Breast epithelium (tissue), 4 donors: ENCODE data around the gene RAP1GAP2. TPM values are rescaled to one million over a fixed set of nuclear protein-coding genes. Genes with fewer than 3 reads are reported as not detected.

ENCODE experiments used
- DNase-seq, 2 donors: peaks; one replicate each; pipeline ENCODE4 v3.0.0-alpha.2; 2019; ENCODE audit warnings: low spot score in 2 of 2
- H3K27ac ChIP-seq, 2 donors: fragments of 200-600 bp; sonication (generic) in 1 of 2; one replicate each; pipeline ENCODE4 v1.5.1; 2016 to 2019; ENCODE audit warnings: mild to moderate bottlenecking in 1 of 2
- H3K27me3 ChIP-seq, 2 donors: fragments of 200-600 bp; sonication (generic) in 1 of 2; one replicate each; pipeline versions ENCODE4 v1.5.1 to v1.6.0; 2017 to 2019; ENCODE audit warnings: control low read depth in 1 of 2, mild to moderate bottlenecking in 1 of 2
- H3K36me3 ChIP-seq: fragments of 200-600 bp; one replicate; pipeline ENCODE4 v1.5.1; 2019
- H3K4me1 ChIP-seq, 2 donors: fragments of 200-600 bp; sonication (generic); one replicate each; pipeline ENCODE4 v1.5.1; 2016 to 2019; ENCODE audit warnings: control low read depth in 1 of 2
- H3K4me3 ChIP-seq, 3 donors: fragments of 200-600 bp; sonication (generic); 1 replicate in 2 of 3; 2 replicates in 1 of 3; pipeline ENCODE4 v1.5.1; 2016 to 2019; ENCODE audit warnings: mild to moderate bottlenecking in 3 of 3, moderate library complexity in 2 of 3
- H3K9me3 ChIP-seq, 2 donors: fragments of 200-600 bp; sonication (generic) in 1 of 2; one replicate each; pipeline ENCODE4 v1.5.1; 2016 to 2019; ENCODE audit warnings: control low read depth in 1 of 2
- POLR2A ChIP-seq: fragments of 450-650 bp; IDR thresholded peaks from one replicate; pipeline ENCODE4 v1.6.1; 2016; ENCODE audit warnings: antibody characterized with exemption, mild to moderate bottlenecking, moderate library complexity
- POLR2AphosphoS5 ChIP-seq, 3 donors: sonication (generic); formaldehyde crosslinking; IDR thresholded peaks; one replicate each; pipeline ENCODE4 v1.6.1; 2017; ENCODE audit warnings: antibody characterized with exemption in 3 of 3
- intact Hi-C: fragments of 100-400 bp; cut with DNase I; formaldehyde crosslinking; loops from one replicate; pipeline ENCODE4 v1.15.1; 2023; ENCODE audit warnings: low total_unique reads
- total RNA-seq, 3 donors: library from RNA; depleted of rRNA; stranded (reverse); fragments of >200 nt; gene quantifications; one replicate each; pipeline ENCODE4 v1.1.0, GENCODE V29; 2016
- TF ChIP-seq, protein P1 (sequence below), 3 donors: fragments of 450-650 bp; IDR thresholded peaks; one replicate each; pipeline ENCODE4 v1.5.1; 2016 to 2017; ENCODE audit warnings: antibody characterized with exemption in 3 of 3, mild to moderate bottlenecking in 3 of 3, moderate library complexity in 3 of 3

RAP1GAP2 gene
- total RNA-seq, 3 donors from 2014 or later, result 5.3 to 23.4 (median 10.8) TPM

DNA sequence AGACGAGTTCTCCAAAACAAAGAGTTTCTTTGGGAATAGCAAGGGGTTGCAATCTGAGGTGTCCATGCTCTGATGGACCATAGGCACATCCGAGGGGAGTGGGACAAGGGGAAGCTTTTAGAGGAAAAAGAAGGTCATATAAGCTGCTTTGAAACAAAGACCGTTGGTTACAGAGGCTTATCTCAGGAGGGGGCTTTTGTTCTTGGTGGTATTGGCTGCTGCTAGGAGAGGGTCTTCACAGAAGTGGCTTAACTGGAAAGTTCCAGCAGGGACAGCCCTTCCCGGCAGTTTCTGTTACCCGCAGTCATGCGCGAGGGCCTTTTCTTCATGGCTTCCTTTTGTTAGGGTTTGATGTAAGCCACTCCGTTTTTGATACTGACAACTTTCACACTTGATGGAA is 76.0 kb downstream of the RAP1GAP2 start:
- no peaks in the 10 kb centered on the region for H3K27me3 ChIP-seq
- no peak for DNase-seq
- H3K4me3 ChIP-seq, result no peak overlapping the region
- TF ChIP-seq POLR2AphosphoS5 (IDR thresholded peaks at IDR 0.05) (no peak), POLR2A (no peak)
- TF ChIP-seq, protein P1, sequence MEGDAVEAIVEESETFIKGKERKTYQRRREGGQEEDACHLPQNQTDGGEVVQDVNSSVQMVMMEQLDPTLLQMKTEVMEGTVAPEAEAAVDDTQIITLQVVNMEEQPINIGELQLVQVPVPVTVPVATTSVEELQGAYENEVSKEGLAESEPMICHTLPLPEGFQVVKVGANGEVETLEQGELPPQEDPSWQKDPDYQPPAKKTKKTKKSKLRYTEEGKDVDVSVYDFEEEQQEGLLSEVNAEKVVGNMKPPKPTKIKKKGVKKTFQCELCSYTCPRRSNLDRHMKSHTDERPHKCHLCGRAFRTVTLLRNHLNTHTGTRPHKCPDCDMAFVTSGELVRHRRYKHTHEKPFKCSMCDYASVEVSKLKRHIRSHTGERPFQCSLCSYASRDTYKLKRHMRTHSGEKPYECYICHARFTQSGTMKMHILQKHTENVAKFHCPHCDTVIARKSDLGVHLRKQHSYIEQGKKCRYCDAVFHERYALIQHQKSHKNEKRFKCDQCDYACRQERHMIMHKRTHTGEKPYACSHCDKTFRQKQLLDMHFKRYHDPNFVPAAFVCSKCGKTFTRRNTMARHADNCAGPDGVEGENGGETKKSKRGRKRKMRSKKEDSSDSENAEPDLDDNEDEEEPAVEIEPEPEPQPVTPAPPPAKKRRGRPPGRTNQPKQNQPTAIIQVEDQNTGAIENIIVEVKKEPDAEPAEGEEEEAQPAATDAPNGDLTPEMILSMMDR (IDR thresholded peaks at IDR 0.05), result no peak
- H3K36me3 ChIP-seq, result no peaks in the 10 kb centered on the region
- H3K27ac ChIP-seq, result no peak overlapping the region
- intact Hi-C loops, result no loop called here
- no peaks in the 10 kb centered on the region for H3K9me3 ChIP-seq
- no peaks in the 10 kb centered on the region for H3K4me1 ChIP-seq

DNA sequence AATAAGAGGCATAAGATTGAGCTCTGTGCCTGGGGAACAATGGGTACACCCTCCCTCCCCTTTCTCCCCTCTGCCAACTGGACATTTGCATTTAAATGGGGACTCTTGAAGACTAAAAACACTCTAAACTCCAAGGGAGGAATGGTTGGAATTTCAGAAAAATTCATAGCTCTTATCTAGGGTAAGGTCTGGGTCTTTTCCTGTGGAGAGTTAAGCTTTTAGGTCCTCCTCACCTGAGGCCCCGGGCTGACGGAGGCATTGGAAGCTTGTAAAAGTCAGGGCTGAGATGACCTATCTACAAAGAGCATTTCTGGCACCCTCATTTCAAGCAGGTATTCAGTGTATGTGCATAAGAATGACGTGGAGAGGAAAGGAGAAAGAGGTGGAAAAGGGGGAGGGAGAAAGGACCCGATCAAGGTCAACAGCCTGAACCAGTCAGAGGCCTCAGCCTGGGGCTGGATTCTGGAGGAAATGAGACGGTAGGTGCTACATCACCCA is 78.0 kb downstream of the RAP1GAP2 start:
- no peaks in the 10 kb centered on the region for H3K9me3 ChIP-seq
- no peaks in the 10 kb centered on the region for H3K36me3 ChIP-seq
- DNase-seq, result no peak
- no peak overlapping the region for H3K27ac ChIP-seq
- intact Hi-C loops, result no loop called here
- no peaks in the 10 kb centered on the region for H3K4me1 ChIP-seq
- no peaks in the 10 kb centered on the region for H3K27me3 ChIP-seq
- TF ChIP-seq POLR2A (no peak), POLR2AphosphoS5 (IDR thresholded peaks at IDR 0.05) (no peak)
- TF ChIP-seq, protein P1 (IDR thresholded peaks at IDR 0.05), result no peak
- H3K4me3 ChIP-seq, result no peak overlapping the region

DNA sequence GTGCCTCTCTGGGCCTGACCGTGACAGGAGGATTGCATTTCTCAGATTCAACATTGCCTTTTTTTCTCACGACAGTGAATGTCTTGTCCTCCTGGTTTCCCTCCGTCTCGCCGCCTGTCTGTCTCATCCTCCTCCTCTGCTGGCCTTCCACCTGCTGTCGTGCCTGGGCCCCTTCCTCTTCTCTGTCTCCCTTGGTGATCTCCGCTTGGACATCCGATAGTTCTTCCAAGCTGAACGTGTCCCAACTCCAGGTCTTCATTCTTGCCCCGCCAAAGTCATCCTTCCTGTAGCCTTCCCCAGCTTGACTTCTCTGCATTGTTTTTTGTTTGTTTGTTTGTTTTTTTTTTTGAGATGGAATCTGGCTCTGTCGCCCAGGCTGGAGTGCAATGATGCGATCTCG is 79.4 kb downstream of the RAP1GAP2 start:
- no peak for TF ChIP-seq POLR2AphosphoS5 (IDR thresholded peaks at IDR 0.05)
- TF ChIP-seq, protein P1 (IDR thresholded peaks at IDR 0.05), result no peak
- TF ChIP-seq POLR2A, result no peak
- intact Hi-C loops, result no loop called here

DNA sequence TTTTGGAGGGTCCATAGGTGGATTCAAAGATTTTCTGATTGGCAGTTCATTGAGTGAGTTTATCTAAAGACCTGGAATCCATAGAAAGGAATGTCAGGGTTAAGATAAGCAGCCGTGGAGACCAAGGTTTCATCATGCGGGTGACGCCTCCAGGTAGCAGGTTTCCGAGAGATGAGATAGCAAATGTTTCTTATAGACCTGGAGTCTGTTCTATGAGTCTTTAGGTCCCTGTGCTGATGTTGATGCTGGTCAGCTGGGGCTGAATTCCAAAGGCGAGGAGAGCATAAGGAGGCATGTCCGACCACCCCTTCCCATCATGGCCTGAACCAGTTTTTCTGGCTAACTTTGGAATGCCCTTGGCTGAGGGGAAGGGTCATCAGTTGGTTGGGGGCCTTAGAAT is 80.2 kb downstream of the RAP1GAP2 start:
- H3K36me3 ChIP-seq, result no peaks in the 10 kb centered on the region
- no peaks in the 10 kb centered on the region for H3K4me1 ChIP-seq
- TF ChIP-seq, protein P1 (IDR thresholded peaks at IDR 0.05), result no peak
- TF ChIP-seq POLR2A, result no peak
- TF ChIP-seq POLR2AphosphoS5 (IDR thresholded peaks at IDR 0.05), result no peak
- no peak for DNase-seq
- H3K27ac ChIP-seq, result no peak overlapping the region
- H3K4me3 ChIP-seq, result no peak overlapping the region
- H3K9me3 ChIP-seq, result no peaks in the 10 kb centered on the region
- intact Hi-C loops, result no loop called here
- H3K27me3 ChIP-seq, result no peaks in the 10 kb centered on the region

More for the DNA sequence above, 79.4 kb downstream of the RAP1GAP2 start:
- DNase-seq, result no peak
- no peaks in the 10 kb centered on the region for H3K27me3 ChIP-seq
- no peak overlapping the region for H3K4me3 ChIP-seq
- no peaks in the 10 kb centered on the region for H3K9me3 ChIP-seq
- no peaks in the 10 kb centered on the region for H3K4me1 ChIP-seq
- no peaks in the 10 kb centered on the region for H3K36me3 ChIP-seq
- H3K27ac ChIP-seq, result no peak overlapping the region

DNA sequence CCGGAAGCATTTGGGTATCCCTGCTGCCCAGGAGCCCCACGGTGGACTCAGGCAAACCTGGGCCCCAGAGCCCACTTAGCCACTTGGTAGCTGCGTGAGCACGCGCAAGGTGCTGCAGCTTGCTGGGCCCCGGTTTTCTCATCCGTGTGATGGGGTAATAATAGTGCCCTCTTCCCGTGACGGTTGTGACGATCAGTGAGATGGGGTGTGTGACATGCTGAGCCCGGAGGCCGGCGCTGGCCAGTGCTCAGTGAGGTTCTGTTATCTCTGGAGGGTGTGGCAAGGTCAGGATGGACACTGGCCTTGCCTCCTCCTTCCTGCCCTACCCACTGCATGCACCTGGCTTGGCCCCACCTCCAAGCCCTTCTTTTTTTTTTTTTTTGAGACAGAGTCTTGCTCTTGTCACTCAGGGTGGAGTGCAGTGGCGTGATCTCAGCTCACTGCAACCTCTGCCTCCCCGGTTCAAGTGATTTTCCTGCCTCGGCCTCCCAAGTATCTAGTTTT is 82.6 kb downstream of the RAP1GAP2 start:
- intact Hi-C loops, result no loop called here

More for the DNA sequence above, 82.6 kb downstream of the RAP1GAP2 start:
- Histone ChIP-seq H3K4me3 (no peak overlapping the region), H3K36me3 (no peaks in the 10 kb centered on the region), H3K4me1 (no peaks in the 10 kb centered on the region), H3K27me3 (no peaks in the 10 kb centered on the region), H3K27ac (no peak overlapping the region), H3K9me3 (no peaks in the 10 kb centered on the region)
- TF ChIP-seq POLR2AphosphoS5 (IDR thresholded peaks at IDR 0.05) (no peak), POLR2A (no peak)
- TF ChIP-seq, protein P1 (IDR thresholded peaks at IDR 0.05), result no peak
- no peak for DNase-seq
